Measurements from ENCODE around the gene KANK4. TPM values are rescaled to one million over a fixed set of nuclear protein-coding genes. Genes with fewer than 3 reads are reported as not detected.
A peak's percentile ranks its signal among the peaks of the same experiment; 100 is the strongest.

The KANK4 gene
- total and polyA plus RNA-seq, 2 donors (not counting 1 experiment from before 2014, with no cell fraction given): not detected

DNA sequence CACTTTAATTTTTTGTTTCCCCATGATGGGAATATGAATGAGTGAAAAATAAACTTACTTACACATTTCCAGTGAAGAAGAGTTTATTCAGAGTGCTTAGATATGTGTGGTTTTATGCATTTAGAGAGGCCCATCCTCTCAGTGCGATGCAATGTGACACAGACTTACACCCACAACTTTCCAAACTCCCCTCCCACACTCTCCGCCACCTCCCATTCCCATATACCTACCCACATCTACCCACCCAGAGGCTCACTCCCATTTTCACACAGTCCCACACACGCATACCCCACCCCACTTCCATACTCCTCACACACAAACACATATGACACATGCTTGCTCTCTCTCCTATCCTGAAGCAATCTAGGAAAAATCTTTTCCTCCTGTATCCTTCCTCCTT lies 21.9 kb upstream of the KANK4 start:
- H3K36me3 ChIP-seq (ENCODE audit: control insufficient read depth, insufficient read depth, low read length): no peaks in the 10 kb centered on the region
- H2AFZ ChIP-seq (ENCODE audit: low read length): no peak overlapping the region

DNA sequence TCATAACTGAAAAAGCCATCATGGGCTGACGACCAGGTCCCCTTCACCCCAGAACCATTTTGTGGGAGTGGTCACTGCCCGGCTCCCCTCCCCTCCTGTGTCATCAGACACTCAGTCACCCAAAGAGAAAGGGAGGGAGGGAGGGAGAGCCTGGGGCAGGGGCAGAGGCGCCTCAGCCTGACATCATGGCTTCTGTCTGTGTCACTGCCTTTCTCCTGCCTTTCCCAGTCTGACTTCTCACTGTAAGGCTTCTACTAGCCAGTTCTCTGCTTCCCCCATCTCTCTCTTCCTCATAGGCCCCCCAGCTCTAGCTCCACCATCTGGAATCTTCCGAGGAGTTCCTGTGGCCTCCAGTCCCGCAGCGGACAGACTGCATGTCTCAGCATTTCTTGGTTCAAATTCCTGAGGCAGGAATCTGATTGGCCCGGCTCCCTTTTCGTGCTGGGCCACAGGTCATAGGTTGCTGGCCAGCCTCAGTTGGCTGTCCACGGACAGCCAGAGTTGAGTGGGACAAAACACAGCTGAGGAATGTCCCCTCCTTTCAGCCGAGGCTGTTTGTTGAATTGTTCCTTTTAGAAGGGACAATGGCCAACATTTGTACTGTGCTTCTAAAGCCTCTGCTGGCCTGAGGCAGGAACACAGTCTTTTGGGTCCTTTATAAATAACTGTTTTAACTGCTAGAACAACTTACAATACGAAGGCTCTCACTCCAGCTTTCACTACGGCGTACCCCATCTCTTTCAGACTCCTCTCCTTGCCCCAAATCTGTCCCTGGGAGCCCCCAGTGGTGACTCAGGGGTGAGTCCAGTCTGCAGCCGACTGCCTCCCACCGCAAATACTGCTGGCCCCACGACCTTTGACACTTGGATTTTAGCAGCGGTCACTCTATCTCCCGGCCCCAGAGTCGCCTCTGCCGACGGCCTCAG lies 18.7 kb upstream of the KANK4 start:
- peak overlapping the region; percentile 25 for H3K4me2 ChIP-seq (ENCODE audit: extremely low read depth, insufficient read depth, low read length)

More for the DNA sequence above, 21.9 kb upstream of the KANK4 start:
- no peaks in the 10 kb centered on the region for H3K9me3 ChIP-seq (ENCODE audit: control insufficient read depth, insufficient read depth, low read depth, low read length)
- no peaks in the 10 kb centered on the region for H3K4me1 ChIP-seq (ENCODE audit: control insufficient read depth, extremely low read depth, insufficient read depth, low read length)
- DNase-seq (ENCODE audit: low read depth in 2 of 2): no peak
- H3K9ac ChIP-seq (ENCODE audit: insufficient read depth, low read length): no peak overlapping the region
- H3K79me2 ChIP-seq (ENCODE audit: control insufficient read depth, insufficient read depth, low read length): no peaks in the 10 kb centered on the region
- H3K4me2 ChIP-seq (ENCODE audit: extremely low read depth, insufficient read depth, low read length): no peak overlapping the region
- TF ChIP-seq EZH2 (IDR thresholded peaks at IDR 0.05; ENCODE audit: low read length, missing control alignments): no peak
- TF ChIP-seq, protein P1, sequence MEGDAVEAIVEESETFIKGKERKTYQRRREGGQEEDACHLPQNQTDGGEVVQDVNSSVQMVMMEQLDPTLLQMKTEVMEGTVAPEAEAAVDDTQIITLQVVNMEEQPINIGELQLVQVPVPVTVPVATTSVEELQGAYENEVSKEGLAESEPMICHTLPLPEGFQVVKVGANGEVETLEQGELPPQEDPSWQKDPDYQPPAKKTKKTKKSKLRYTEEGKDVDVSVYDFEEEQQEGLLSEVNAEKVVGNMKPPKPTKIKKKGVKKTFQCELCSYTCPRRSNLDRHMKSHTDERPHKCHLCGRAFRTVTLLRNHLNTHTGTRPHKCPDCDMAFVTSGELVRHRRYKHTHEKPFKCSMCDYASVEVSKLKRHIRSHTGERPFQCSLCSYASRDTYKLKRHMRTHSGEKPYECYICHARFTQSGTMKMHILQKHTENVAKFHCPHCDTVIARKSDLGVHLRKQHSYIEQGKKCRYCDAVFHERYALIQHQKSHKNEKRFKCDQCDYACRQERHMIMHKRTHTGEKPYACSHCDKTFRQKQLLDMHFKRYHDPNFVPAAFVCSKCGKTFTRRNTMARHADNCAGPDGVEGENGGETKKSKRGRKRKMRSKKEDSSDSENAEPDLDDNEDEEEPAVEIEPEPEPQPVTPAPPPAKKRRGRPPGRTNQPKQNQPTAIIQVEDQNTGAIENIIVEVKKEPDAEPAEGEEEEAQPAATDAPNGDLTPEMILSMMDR (conservative IDR thresholded peaks at IDR 0.05 in 1 of 2, IDR thresholded peaks at IDR 0.05 in 1 of 2; ENCODE audit: low read depth in 1 of 2, low read length in 2 of 2): no peak
- H3K27me3 ChIP-seq (ENCODE audit: control insufficient read depth, insufficient read depth, low read length): no peaks in the 10 kb centered on the region
- no peaks in the 10 kb centered on the region for H4K20me1 ChIP-seq (ENCODE audit: control insufficient read depth, extremely low read depth, insufficient read depth, low read length)
- H3K27ac ChIP-seq (ENCODE audit: insufficient read depth, low read length): no peak overlapping the region
- H3K4me3 ChIP-seq (replicated peaks in 1 of 4; ENCODE audit: control extremely low read depth in 1 of 4, insufficient read depth in 1 of 4, low read depth in 3 of 4, low read length in 4 of 4): no peak overlapping the region

More for the DNA sequence above, 18.7 kb upstream of the KANK4 start:
- Histone ChIP-seq H3K9ac (ENCODE audit: insufficient read depth, low read length) (no peak overlapping the region), H2AFZ (ENCODE audit: low read length) (peak overlapping the region; percentile 51), H3K9me3 (ENCODE audit: control insufficient read depth, insufficient read depth, low read depth, low read length) (no peaks in the 10 kb centered on the region), H4K20me1 (ENCODE audit: control insufficient read depth, extremely low read depth, insufficient read depth, low read length) (no peaks in the 10 kb centered on the region), H3K36me3 (ENCODE audit: control insufficient read depth, insufficient read depth, low read length) (no peaks in the 10 kb centered on the region), H3K79me2 (ENCODE audit: control insufficient read depth, insufficient read depth, low read length) (no peaks in the 10 kb centered on the region), H3K27me3 (ENCODE audit: control insufficient read depth, insufficient read depth, low read length) (no peaks in the 10 kb centered on the region), H3K4me1 (ENCODE audit: control insufficient read depth, extremely low read depth, insufficient read depth, low read length) (no peaks in the 10 kb centered on the region), H3K4me3 (replicated peaks in 1 of 4; ENCODE audit: control extremely low read depth in 1 of 4, insufficient read depth in 1 of 4, low read depth in 3 of 4, low read length in 4 of 4) (no peak overlapping the region), H3K27ac (ENCODE audit: insufficient read depth, low read length) (no peak overlapping the region)
- TF ChIP-seq EZH2 (IDR thresholded peaks at IDR 0.05; ENCODE audit: low read length, missing control alignments): no peak
- TF ChIP-seq, protein P1 (conservative IDR thresholded peaks at IDR 0.05 in 1 of 2, IDR thresholded peaks at IDR 0.05 in 1 of 2; ENCODE audit: low read depth in 1 of 2, low read length in 2 of 2): peak in 1 of 2 donors; percentile 19
- peak; percentile 27 to 33 for DNase-seq (ENCODE audit: low read depth in 2 of 2)

Data from fibroblast of lung (primary cell).